ENCODE results near the gene BCAR3. TPM values are rescaled to one million over a fixed set of nuclear protein-coding genes. Genes with fewer than 3 reads are reported as not detected.

Gene BCAR3
- total RNA-seq, 1 experiment from 2014 or later, result 33.9 TPM

DNA sequence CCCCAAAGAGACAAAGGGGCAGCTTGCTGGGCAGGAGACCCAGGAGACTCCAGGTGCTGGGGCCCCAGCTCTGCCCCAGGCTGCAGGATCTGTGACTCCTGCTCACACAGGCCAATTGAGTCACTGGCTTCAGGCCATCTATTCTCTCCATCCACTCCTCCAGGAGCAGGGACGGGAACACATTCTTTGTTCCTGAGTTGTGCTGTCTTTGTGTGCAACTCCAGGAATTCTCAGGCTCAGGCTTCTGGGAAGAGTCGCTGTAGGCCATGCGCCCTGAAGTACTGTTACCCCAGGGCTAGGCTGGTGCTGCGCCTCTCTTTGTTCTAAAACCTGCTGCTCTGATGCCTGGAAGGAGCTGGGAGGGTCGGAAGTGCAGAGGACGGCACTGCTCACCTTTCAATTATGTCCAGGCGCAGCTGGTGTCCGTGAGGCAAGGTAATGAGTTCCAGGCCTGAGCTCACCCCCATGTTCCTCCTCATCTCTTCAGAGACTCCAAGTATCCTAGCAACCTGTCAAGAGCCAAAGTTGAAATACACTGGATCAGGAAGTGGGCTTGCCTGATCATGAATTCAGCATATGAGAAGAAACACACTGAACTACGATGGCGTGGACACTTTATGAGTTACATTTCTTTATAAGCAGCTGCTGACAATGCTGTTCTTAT is 105.9 kb downstream of the BCAR3 start:
- TF ChIP-seq, protein P1, sequence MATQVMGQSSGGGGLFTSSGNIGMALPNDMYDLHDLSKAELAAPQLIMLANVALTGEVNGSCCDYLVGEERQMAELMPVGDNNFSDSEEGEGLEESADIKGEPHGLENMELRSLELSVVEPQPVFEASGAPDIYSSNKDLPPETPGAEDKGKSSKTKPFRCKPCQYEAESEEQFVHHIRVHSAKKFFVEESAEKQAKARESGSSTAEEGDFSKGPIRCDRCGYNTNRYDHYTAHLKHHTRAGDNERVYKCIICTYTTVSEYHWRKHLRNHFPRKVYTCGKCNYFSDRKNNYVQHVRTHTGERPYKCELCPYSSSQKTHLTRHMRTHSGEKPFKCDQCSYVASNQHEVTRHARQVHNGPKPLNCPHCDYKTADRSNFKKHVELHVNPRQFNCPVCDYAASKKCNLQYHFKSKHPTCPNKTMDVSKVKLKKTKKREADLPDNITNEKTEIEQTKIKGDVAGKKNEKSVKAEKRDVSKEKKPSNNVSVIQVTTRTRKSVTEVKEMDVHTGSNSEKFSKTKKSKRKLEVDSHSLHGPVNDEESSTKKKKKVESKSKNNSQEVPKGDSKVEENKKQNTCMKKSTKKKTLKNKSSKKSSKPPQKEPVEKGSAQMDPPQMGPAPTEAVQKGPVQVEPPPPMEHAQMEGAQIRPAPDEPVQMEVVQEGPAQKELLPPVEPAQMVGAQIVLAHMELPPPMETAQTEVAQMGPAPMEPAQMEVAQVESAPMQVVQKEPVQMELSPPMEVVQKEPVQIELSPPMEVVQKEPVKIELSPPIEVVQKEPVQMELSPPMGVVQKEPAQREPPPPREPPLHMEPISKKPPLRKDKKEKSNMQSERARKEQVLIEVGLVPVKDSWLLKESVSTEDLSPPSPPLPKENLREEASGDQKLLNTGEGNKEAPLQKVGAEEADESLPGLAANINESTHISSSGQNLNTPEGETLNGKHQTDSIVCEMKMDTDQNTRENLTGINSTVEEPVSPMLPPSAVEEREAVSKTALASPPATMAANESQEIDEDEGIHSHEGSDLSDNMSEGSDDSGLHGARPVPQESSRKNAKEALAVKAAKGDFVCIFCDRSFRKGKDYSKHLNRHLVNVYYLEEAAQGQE (IDR thresholded peaks at IDR 0.05; ENCODE audit: insufficient read depth in 1 of 2, low read depth in 2 of 2, low read length in 1 of 2), result no peak
- TF ChIP-seq POLR2AphosphoS5 (IDR thresholded peaks at IDR 0.05; ENCODE audit: low read depth, low read length) (no peak), TCF7L2 (IDR thresholded peaks at IDR 0.05; ENCODE audit: low read depth, low read length) (no peak), SIN3A (IDR thresholded peaks at IDR 0.05; ENCODE audit: borderline replicate concordance, insufficient read depth, low read depth, low read length) (no peak)
- TF ChIP-seq, protein P2, sequence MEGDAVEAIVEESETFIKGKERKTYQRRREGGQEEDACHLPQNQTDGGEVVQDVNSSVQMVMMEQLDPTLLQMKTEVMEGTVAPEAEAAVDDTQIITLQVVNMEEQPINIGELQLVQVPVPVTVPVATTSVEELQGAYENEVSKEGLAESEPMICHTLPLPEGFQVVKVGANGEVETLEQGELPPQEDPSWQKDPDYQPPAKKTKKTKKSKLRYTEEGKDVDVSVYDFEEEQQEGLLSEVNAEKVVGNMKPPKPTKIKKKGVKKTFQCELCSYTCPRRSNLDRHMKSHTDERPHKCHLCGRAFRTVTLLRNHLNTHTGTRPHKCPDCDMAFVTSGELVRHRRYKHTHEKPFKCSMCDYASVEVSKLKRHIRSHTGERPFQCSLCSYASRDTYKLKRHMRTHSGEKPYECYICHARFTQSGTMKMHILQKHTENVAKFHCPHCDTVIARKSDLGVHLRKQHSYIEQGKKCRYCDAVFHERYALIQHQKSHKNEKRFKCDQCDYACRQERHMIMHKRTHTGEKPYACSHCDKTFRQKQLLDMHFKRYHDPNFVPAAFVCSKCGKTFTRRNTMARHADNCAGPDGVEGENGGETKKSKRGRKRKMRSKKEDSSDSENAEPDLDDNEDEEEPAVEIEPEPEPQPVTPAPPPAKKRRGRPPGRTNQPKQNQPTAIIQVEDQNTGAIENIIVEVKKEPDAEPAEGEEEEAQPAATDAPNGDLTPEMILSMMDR (IDR thresholded peaks at IDR 0.05), result no peak
- ChIA-PET POLR2A (no interaction called here), CTCF (no interaction called here)
- ATAC-seq, result no peak
- Histone ChIP-seq H3K9me3 (ENCODE audit: control insufficient read depth, insufficient read depth, low read depth, low read length) (no peaks in the 10 kb centered on the region), H3K36me3 (ENCODE audit: control insufficient read depth, insufficient read depth, low read length) (no peaks in the 10 kb centered on the region), H3K27ac (ENCODE audit: low read length) (no peak overlapping the region), H3K4me1 (ENCODE audit: control insufficient read depth, insufficient read depth, low read length) (no peaks in the 10 kb centered on the region), H3K27me3 (ENCODE audit: control insufficient read depth, insufficient read depth, low read length) (no peaks in the 10 kb centered on the region), H3K4me3 (ENCODE audit: low read depth in 2 of 2, low read length in 2 of 2) (no peak overlapping the region)
- no TSS peak for BruUV-seq (replicated peaks)
- in situ Hi-C loops (cut with HindIII; ENCODE audit: low pct_unique_long_range_greater_than_20kb, low sequenced_read_pairs) (no loop called here), intact Hi-C loops (cut with micrococcal nuclease; ENCODE audit: unreplicated experiment) (no loop called here)
- DNase-seq (ENCODE audit: low read depth, low spot score), result no peak

DNA sequence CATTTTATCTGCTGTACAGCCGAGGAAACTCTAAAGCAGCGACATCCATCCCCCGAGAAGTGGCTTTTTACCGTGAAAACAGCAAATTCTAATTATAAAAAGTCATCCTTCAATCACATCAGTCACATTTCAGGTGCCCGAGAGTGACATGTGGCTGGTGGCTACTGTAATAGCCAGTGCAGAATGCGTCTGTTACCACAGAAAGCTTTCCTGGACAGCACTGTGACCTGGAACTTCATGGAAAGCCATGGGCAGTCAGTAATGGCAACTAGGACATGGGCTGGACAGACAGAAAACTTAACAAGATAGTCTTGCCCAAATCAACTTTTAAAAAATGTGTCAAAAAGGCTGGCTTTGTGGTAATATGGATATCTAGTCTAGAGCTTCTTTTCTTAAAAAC is 106.6 kb downstream of the BCAR3 start:
- ATAC-seq (no peak), DNase-seq (ENCODE audit: low read depth, low spot score) (no peak)
- Histone ChIP-seq H3K4me1 (ENCODE audit: control insufficient read depth, insufficient read depth, low read length) (no peaks in the 10 kb centered on the region), H3K9me3 (ENCODE audit: control insufficient read depth, insufficient read depth, low read depth, low read length) (no peaks in the 10 kb centered on the region), H3K27ac (ENCODE audit: low read length) (no peak overlapping the region), H3K4me3 (ENCODE audit: low read depth in 2 of 2, low read length in 2 of 2) (no peak overlapping the region), H3K36me3 (ENCODE audit: control insufficient read depth, insufficient read depth, low read length) (peaks cover under 1% of the 10 kb centered on the region), H3K27me3 (ENCODE audit: control insufficient read depth, insufficient read depth, low read length) (no peaks in the 10 kb centered on the region)
- TF ChIP-seq, protein P2 (IDR thresholded peaks at IDR 0.05), result no peak
- TF ChIP-seq SIN3A (IDR thresholded peaks at IDR 0.05; ENCODE audit: borderline replicate concordance, insufficient read depth, low read depth, low read length) (no peak), POLR2AphosphoS5 (IDR thresholded peaks at IDR 0.05; ENCODE audit: low read depth, low read length) (no peak), TCF7L2 (IDR thresholded peaks at IDR 0.05; ENCODE audit: low read depth, low read length) (no peak)
- TF ChIP-seq, protein P1 (IDR thresholded peaks at IDR 0.05; ENCODE audit: insufficient read depth in 1 of 2, low read depth in 2 of 2, low read length in 1 of 2), result no peak
- in situ Hi-C loops (cut with HindIII; ENCODE audit: low pct_unique_long_range_greater_than_20kb, low sequenced_read_pairs) (no loop called here), intact Hi-C loops (cut with micrococcal nuclease; ENCODE audit: unreplicated experiment) (no loop called here)
- no TSS peak for BruUV-seq (replicated peaks)
- ChIA-PET POLR2A (no interaction called here), CTCF (no interaction called here)

All from Panc1 (cell line).